ENCODE results near the gene NSUN7. TPM values are rescaled to one million over a fixed set of nuclear protein-coding genes. Genes with fewer than 3 reads are reported as not detected.

The NSUN7 gene
- polyA plus RNA-seq, 2 donors, result 1.8 to 2.5 TPM

GRCh38 chr4:40826821-40827220, 77.1 kb downstream of the NSUN7 start:
- Histone ChIP-seq H3K9me3 (ENCODE audit: control insufficient read depth in 2 of 2, insufficient read depth in 1 of 2, low read depth in 1 of 2, low read length in 1 of 2) (no peaks in the 10 kb centered on the region), H3K27me3 (ENCODE audit: control insufficient read depth in 1 of 2, insufficient read depth in 2 of 2, low read length in 2 of 2) (no peaks in the 10 kb centered on the region), H3K36me3 (ENCODE audit: control insufficient read depth in 2 of 2, insufficient read depth in 2 of 2, low read length in 1 of 2) (peaks cover 6 to 14% of the 10 kb centered on the region in 2 donors), H3K4me3 (ENCODE audit: low read depth in 1 of 2, low read length in 2 of 2) (no peak overlapping the region), H3K27ac (ENCODE audit: low read depth in 2 of 2, low read length in 1 of 2) (no peak overlapping the region), H3K4me1 (ENCODE audit: control insufficient read depth in 2 of 2, insufficient read depth in 2 of 2, low read length in 1 of 2) (no peaks in the 10 kb centered on the region)
- 92 to 93% methylated on average over 5 of the region's 5 CpGs for WGBS, 2 donors

- WGBS, 2 donors, result 84 to 88% methylated on average over 6 of the region's 6 CpGs
- Histone ChIP-seq H3K4me3 (ENCODE audit: low read depth in 1 of 2, low read length in 2 of 2) (no peak overlapping the region), H3K4me1 (ENCODE audit: control insufficient read depth in 2 of 2, insufficient read depth in 2 of 2, low read length in 1 of 2) (no peaks in the 10 kb centered on the region), H3K27me3 (ENCODE audit: control insufficient read depth in 1 of 2, insufficient read depth in 2 of 2, low read length in 2 of 2) (no peaks in the 10 kb centered on the region), H3K36me3 (ENCODE audit: control insufficient read depth in 2 of 2, insufficient read depth in 2 of 2, low read length in 1 of 2) (peaks cover 6 to 11% of the 10 kb centered on the region in 2 donors), H3K9me3 (ENCODE audit: control insufficient read depth in 2 of 2, insufficient read depth in 1 of 2, low read depth in 1 of 2, low read length in 1 of 2) (no peaks in the 10 kb centered on the region), H3K27ac (ENCODE audit: low read depth in 2 of 2, low read length in 1 of 2) (no peak overlapping the region)
These were observed 78.0 kb downstream of the NSUN7 start for GRCh38 chr4:40827758-40828157.

DNA sequence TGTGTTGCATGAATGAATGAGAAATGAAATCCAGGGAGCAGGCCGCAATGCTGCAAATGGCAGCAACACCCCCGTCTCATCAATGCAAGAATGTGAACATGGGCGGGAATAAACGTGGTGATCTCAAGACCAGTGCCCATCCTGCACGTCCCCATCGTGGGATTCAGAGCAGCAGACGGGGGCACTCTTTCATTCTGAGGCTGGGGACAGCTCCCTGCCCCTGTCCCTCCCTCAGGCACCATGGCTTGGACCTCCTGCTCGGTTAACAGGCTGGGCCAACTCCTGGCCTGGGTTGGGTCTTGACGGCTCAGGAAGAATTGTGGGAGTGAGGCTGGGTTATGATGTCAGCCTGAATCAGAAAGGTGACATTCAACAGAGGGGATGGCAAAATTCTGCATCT, 78.9 kb downstream of the NSUN7 start:
- Histone ChIP-seq H3K36me3 (ENCODE audit: control insufficient read depth in 2 of 2, insufficient read depth in 2 of 2, low read length in 1 of 2) (peaks cover 6 to 11% of the 10 kb centered on the region in 2 donors), H3K9me3 (ENCODE audit: control insufficient read depth in 2 of 2, insufficient read depth in 1 of 2, low read depth in 1 of 2, low read length in 1 of 2) (no peaks in the 10 kb centered on the region), H3K27me3 (ENCODE audit: control insufficient read depth in 1 of 2, insufficient read depth in 2 of 2, low read length in 2 of 2) (no peaks in the 10 kb centered on the region), H3K4me1 (ENCODE audit: control insufficient read depth in 2 of 2, insufficient read depth in 2 of 2, low read length in 1 of 2) (no peaks in the 10 kb centered on the region), H3K27ac (ENCODE audit: low read depth in 2 of 2, low read length in 1 of 2) (no peak overlapping the region), H3K4me3 (ENCODE audit: low read depth in 1 of 2, low read length in 2 of 2) (no peak overlapping the region)
- WGBS, 2 donors, result 94 to 96% methylated on average over 9 of the region's 9 CpGs

GRCh38 chr4:40829586-40829985, 79.8 kb downstream of the NSUN7 start:
- H3K9me3 ChIP-seq (ENCODE audit: control insufficient read depth in 2 of 2, insufficient read depth in 1 of 2, low read depth in 1 of 2, low read length in 1 of 2), result no peaks in the 10 kb centered on the region
- no peak overlapping the region for H3K4me3 ChIP-seq (ENCODE audit: low read depth in 1 of 2, low read length in 2 of 2)
- no peaks in the 10 kb centered on the region for H3K27me3 ChIP-seq (ENCODE audit: control insufficient read depth in 1 of 2, insufficient read depth in 2 of 2, low read length in 2 of 2)
- H3K36me3 ChIP-seq (ENCODE audit: control insufficient read depth in 2 of 2, insufficient read depth in 2 of 2, low read length in 1 of 2), result peaks cover 6 to 14% of the 10 kb centered on the region in 2 donors
- H3K27ac ChIP-seq (ENCODE audit: low read depth in 2 of 2, low read length in 1 of 2), result no peak overlapping the region
- 83 to 84% methylated on average over 4 of the region's 4 CpGs for WGBS, 2 donors
- H3K4me1 ChIP-seq (ENCODE audit: control insufficient read depth in 2 of 2, insufficient read depth in 2 of 2, low read length in 1 of 2), result no peaks in the 10 kb centered on the region

DNA sequence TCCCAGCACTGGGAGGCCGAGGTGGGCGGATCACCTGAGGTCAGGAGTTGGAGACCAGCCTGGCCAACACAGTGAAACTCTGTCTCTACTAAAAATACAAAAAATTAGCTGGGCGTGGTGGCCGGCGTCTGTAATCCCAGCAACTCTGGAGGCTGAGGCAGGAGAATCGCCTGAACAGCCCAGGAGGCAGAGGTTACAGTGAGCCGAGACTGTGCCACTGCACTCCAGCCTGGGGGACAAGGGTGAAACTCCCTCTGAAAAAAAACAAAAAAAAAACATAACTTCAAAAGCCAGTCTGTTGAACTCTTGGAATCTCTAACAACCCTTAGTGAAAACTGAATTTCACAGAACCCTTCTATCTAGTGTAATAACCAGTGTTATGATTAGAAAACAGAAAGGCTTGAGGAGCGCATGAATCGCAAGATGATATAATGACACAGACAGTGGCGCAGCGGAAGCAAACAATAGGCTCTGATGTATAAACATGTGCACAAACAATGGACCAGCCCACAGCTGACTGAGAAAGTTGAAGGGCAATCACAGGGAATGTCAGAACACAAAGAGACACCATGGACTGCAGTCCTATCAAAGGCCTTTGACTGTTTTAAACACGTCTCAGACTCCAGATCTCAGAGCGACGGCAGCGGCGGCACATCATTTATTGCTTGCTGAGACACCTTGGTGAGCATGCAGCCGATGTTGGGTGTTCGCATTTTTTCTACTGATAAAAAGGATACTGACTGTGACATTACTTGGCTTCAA, 81.6 kb downstream of the NSUN7 start:
- 89 to 91% methylated on average over 18 of the region's 18 CpGs for WGBS, 2 donors

DNA sequence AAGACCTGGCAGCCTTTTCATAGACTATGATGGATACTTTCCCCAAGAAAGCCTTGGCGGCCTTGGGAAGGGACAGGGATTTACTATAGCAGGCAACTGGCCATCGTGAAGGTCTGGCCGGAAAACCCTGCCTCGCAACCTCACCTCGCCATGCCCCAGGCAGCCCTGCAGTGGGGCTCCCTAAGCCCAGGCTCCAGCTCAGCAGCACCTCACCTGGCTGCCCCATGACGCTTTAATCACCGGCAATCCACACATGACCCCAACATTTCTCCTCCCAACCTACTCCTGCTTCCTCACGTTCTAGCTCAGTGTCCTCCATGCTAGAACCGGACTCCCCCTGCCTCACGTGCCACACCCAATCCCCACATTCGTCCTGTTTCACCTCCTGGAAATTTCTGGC, 82.4 kb downstream of the NSUN7 start:
- no peaks in the 10 kb centered on the region for H3K27me3 ChIP-seq (ENCODE audit: control insufficient read depth in 1 of 2, insufficient read depth in 2 of 2, low read length in 2 of 2)
- no peak overlapping the region for H3K4me3 ChIP-seq (ENCODE audit: low read depth in 1 of 2, low read length in 2 of 2)
- H3K4me1 ChIP-seq (ENCODE audit: control insufficient read depth in 2 of 2, insufficient read depth in 2 of 2, low read length in 1 of 2), result no peaks in the 10 kb centered on the region
- no peak overlapping the region for H3K27ac ChIP-seq (ENCODE audit: low read depth in 2 of 2, low read length in 1 of 2)
- 82 to 86% methylated on average over 11 of the region's 11 CpGs for WGBS, 2 donors
- H3K9me3 ChIP-seq (ENCODE audit: control insufficient read depth in 2 of 2, insufficient read depth in 1 of 2, low read depth in 1 of 2, low read length in 1 of 2), result no peaks in the 10 kb centered on the region
- H3K36me3 ChIP-seq (ENCODE audit: control insufficient read depth in 2 of 2, insufficient read depth in 2 of 2, low read length in 1 of 2), result peaks cover 0 to 11% of the 10 kb centered on the region in 2 donors

More for the DNA sequence above, 81.6 kb downstream of the NSUN7 start:
- peaks cover 0 to 15% of the 10 kb centered on the region in 2 donors for H3K36me3 ChIP-seq (ENCODE audit: control insufficient read depth in 2 of 2, insufficient read depth in 2 of 2, low read length in 1 of 2)
- H3K27ac ChIP-seq (ENCODE audit: low read depth in 2 of 2, low read length in 1 of 2), result no peak overlapping the region
- no peaks in the 10 kb centered on the region for H3K4me1 ChIP-seq (ENCODE audit: control insufficient read depth in 2 of 2, insufficient read depth in 2 of 2, low read length in 1 of 2)
- no peak overlapping the region for H3K4me3 ChIP-seq (ENCODE audit: low read depth in 1 of 2, low read length in 2 of 2)
- H3K9me3 ChIP-seq (ENCODE audit: control insufficient read depth in 2 of 2, insufficient read depth in 1 of 2, low read depth in 1 of 2, low read length in 1 of 2), result no peaks in the 10 kb centered on the region
- no peaks in the 10 kb centered on the region for H3K27me3 ChIP-seq (ENCODE audit: control insufficient read depth in 1 of 2, insufficient read depth in 2 of 2, low read length in 2 of 2)

- H3K27ac ChIP-seq (ENCODE audit: low read depth in 2 of 2, low read length in 1 of 2), result no peak overlapping the region
- WGBS, 2 donors, result 93 to 94% methylated on average over 11 of the region's 11 CpGs
- H3K36me3 ChIP-seq (ENCODE audit: control insufficient read depth in 2 of 2, insufficient read depth in 2 of 2, low read length in 1 of 2), result peaks cover 0 to 7% of the 10 kb centered on the region in 2 donors
- H3K9me3 ChIP-seq (ENCODE audit: control insufficient read depth in 2 of 2, insufficient read depth in 1 of 2, low read depth in 1 of 2, low read length in 1 of 2), result no peaks in the 10 kb centered on the region
- H3K27me3 ChIP-seq (ENCODE audit: control insufficient read depth in 1 of 2, insufficient read depth in 2 of 2, low read length in 2 of 2), result no peaks in the 10 kb centered on the region
- no peak overlapping the region for H3K4me3 ChIP-seq (ENCODE audit: low read depth in 1 of 2, low read length in 2 of 2)
- H3K4me1 ChIP-seq (ENCODE audit: control insufficient read depth in 2 of 2, insufficient read depth in 2 of 2, low read length in 1 of 2), result no peaks in the 10 kb centered on the region
These were observed 83.5 kb downstream of the NSUN7 start for GRCh38 chr4:40833212-40833611.

DNA sequence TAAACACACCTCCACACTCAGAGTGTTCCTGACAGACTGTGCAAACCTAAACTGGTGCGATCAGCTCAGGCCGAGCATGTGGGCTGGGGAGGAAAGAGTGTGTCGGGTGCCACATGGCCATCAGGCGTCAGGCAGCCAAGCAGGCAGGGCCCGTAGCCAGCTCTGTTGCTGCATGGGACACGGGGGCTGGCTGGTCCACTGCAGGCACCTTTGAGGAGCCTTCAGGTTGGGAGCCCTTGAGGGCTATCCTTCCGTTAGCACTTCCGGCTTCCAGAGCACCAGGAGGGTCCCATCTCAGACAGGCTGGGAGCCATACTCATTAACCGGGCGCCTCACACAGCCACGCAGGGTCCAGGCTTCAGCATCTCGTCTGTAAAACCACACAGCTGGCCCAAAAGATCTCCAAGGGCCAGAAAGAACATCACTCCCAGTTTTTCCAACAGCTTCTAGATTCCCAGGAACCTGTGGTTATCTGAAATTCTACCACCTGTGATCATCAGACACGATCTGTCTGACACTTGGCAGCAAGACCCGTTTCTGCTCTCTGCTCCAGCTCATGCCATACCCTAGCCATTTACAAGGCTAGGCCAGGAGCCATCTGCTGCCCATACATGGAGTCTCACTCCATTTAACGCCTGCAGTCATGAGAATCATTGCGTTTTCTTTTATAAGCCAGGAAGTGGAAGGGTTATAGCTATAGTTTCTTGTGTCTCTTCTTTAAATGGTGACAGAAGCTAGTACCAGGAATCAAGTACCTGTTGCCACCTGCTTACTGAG, 87.5 kb downstream of the NSUN7 start:
- Histone ChIP-seq H3K27me3 (ENCODE audit: control insufficient read depth in 1 of 2, insufficient read depth in 2 of 2, low read length in 2 of 2) (no peaks in the 10 kb centered on the region), H3K9me3 (ENCODE audit: control insufficient read depth in 2 of 2, insufficient read depth in 1 of 2, low read depth in 1 of 2, low read length in 1 of 2) (no peaks in the 10 kb centered on the region), H3K4me3 (ENCODE audit: low read depth in 1 of 2, low read length in 2 of 2) (no peak overlapping the region), H3K4me1 (ENCODE audit: control insufficient read depth in 2 of 2, insufficient read depth in 2 of 2, low read length in 1 of 2) (no peaks in the 10 kb centered on the region), H3K36me3 (ENCODE audit: control insufficient read depth in 2 of 2, insufficient read depth in 2 of 2, low read length in 1 of 2) (peaks cover 0 to 5% of the 10 kb centered on the region in 2 donors), H3K27ac (ENCODE audit: low read depth in 2 of 2, low read length in 1 of 2) (no peak overlapping the region)
- WGBS, 2 donors, result 84 to 86% methylated on average over 16 of the region's 16 CpGs

GRCh38 chr4:40838742-40839141, 89.0 kb downstream of the NSUN7 start:
- Histone ChIP-seq H3K36me3 (ENCODE audit: control insufficient read depth in 2 of 2, insufficient read depth in 2 of 2, low read length in 1 of 2) (peaks cover 0 to 5% of the 10 kb centered on the region in 2 donors), H3K27me3 (ENCODE audit: control insufficient read depth in 1 of 2, insufficient read depth in 2 of 2, low read length in 2 of 2) (no peaks in the 10 kb centered on the region), H3K9me3 (ENCODE audit: control insufficient read depth in 2 of 2, insufficient read depth in 1 of 2, low read depth in 1 of 2, low read length in 1 of 2) (no peaks in the 10 kb centered on the region), H3K27ac (ENCODE audit: low read depth in 2 of 2, low read length in 1 of 2) (no peak overlapping the region), H3K4me1 (ENCODE audit: control insufficient read depth in 2 of 2, insufficient read depth in 2 of 2, low read length in 1 of 2) (no peaks in the 10 kb centered on the region), H3K4me3 (ENCODE audit: low read depth in 1 of 2, low read length in 2 of 2) (no peak overlapping the region)
- WGBS, 2 donors, result 87 to 88% methylated on average over 4 of the region's 4 CpGs

Data from esophagus (tissue), 2 donors.